IMR-90 (cell line): ENCODE measurements around the gene SALL2. TPM values are rescaled to one million over a fixed set of nuclear protein-coding genes. Genes with fewer than 3 reads are reported as not detected.

Experiments
- ATAC-seq: fragments of 200-7000 bp; cut with Tn5 transposase; 2 replicates; pipeline ENCODE4 v1.9.1; 2020; ENCODE audit warnings: low read depth, mild to moderate bottlenecking, moderate library complexity
- BruUV-seq: library from RNA; stranded (reverse); fragments of 400-500 nt; replicated peaks from 2 replicates; lab custom pipeline; 2021; lab: Mats Ljungman, UMichigan
- CTCF ChIA-PET: fragments of 300-600 bp; formaldehyde crosslinking; extraction: SDS; loops from one replicate; lab custom pipeline; 2021; ENCODE audit warnings: antibody characterized with exemption; lab: Yijun Ruan, JAX
- POLR2A ChIA-PET: fragments of 300-600 bp; sonication (Branson Sonifier 250); formaldehyde crosslinking; loops from one replicate; lab custom pipeline; 2022; ENCODE audit warnings: antibody characterized with exemption; ENCODE audit not compliant: unreplicated experiment; lab: Charles Lee
- DNase-seq: peaks from one replicate; pipeline ENCODE4 v3.0.0; 2013
- H2AFZ ChIP-seq: replicated peaks from 2 replicates; pipeline ENCODE3; 2013; ENCODE audit warnings: low read length, mild to moderate bottlenecking; ENCODE audit not compliant: poor library complexity
- H2AK5ac ChIP-seq: 2 replicates; pipeline ENCODE4 v1.6.1; 2013; ENCODE audit warnings: low read depth, low read length, inconsistent platforms
- H2AK9ac ChIP-seq: replicated peaks from 2 replicates; pipeline ENCODE3; 2013; ENCODE audit warnings: mild to moderate bottlenecking, low read depth, low read length, moderate library complexity; ENCODE audit not compliant: poor library complexity
- H2BK120ac ChIP-seq: 2 replicates; pipeline ENCODE4 v1.6.1; 2013; ENCODE audit warnings: low read depth, low read length, inconsistent platforms
- H2BK15ac ChIP-seq: 3 replicates; pipeline ENCODE4 v1.6.1; 2013; ENCODE audit warnings: low read depth, low read length, inconsistent platforms
- H2BK20ac ChIP-seq: 2 replicates; pipeline ENCODE4 v1.6.1; 2013; ENCODE audit warnings: low read depth, mild to moderate bottlenecking, inconsistent platforms, low read length, moderate library complexity
- H2BK5ac ChIP-seq: 2 replicates; pipeline ENCODE4 v1.6.1; 2013; ENCODE audit warnings: mild to moderate bottlenecking, low read depth, low read length, inconsistent platforms; ENCODE audit not compliant: poor library complexity, severe bottlenecking
- H3K14ac ChIP-seq: replicated peaks from 2 replicates; pipeline ENCODE4 v1.6.1; 2013; ENCODE audit warnings: low read depth, low read length, inconsistent platforms
- H3K18ac ChIP-seq: 2 replicates; pipeline ENCODE4 v1.6.1; 2013; ENCODE audit warnings: low read depth, low read length, control low read depth
- H3K23ac ChIP-seq: 2 replicates; pipeline ENCODE4 v1.6.1; 2013; ENCODE audit warnings: low read depth, low read length, inconsistent platforms
- H3K27ac ChIP-seq: 2 replicates; pipeline ENCODE4 v1.5.1; 2013; ENCODE audit warnings: mild to moderate bottlenecking, control low read depth, low read length; ENCODE audit not compliant: insufficient read depth
- H3K27me3 ChIP-seq: 2 replicates; pipeline ENCODE4 v1.6.1; 2013; ENCODE audit warnings: low read length; ENCODE audit not compliant: control insufficient read depth, insufficient read depth
- H3K36me3 ChIP-seq: 2 replicates; pipeline ENCODE4 v1.6.1; 2013; ENCODE audit warnings: low read length, mixed read lengths; ENCODE audit not compliant: control insufficient read depth, insufficient read depth
- H3K4ac ChIP-seq: 2 replicates; pipeline ENCODE4 v1.6.1; 2013; ENCODE audit warnings: low read depth, low read length, inconsistent platforms
- H3K4me1 ChIP-seq: 2 replicates; pipeline ENCODE4 v1.6.1; 2013; ENCODE audit warnings: low read length, mixed read lengths; ENCODE audit not compliant: control insufficient read depth, insufficient read depth
- H3K4me2 ChIP-seq: 2 replicates; pipeline ENCODE4 v1.6.1; 2013; ENCODE audit warnings: low read depth, mild to moderate bottlenecking, control low read depth, low read length, moderate library complexity
- H3K4me3 ChIP-seq: 2 replicates; pipeline ENCODE4 v1.5.1; 2013; ENCODE audit warnings: low read depth, mild to moderate bottlenecking, control low read depth, low read length, moderate library complexity; ENCODE audit not compliant: insufficient read depth
- H3K56ac ChIP-seq: 2 replicates; pipeline ENCODE4 v1.6.1; 2013; ENCODE audit warnings: low read length, inconsistent platforms; ENCODE audit not compliant: insufficient read depth; ENCODE audit errors: extremely low read depth
- H3K79me1 ChIP-seq, 2 experiments: 2 replicates each; pipeline ENCODE4 v1.6.1; 2013; ENCODE audit warnings: low read length in 2 of 2, inconsistent platforms in 1 of 2, low read depth in 1 of 2
- H3K9ac ChIP-seq: 2 replicates; pipeline ENCODE4 v1.6.1; 2013; ENCODE audit warnings: low read depth, low read length, control low read depth
- H3K9me1 ChIP-seq: 2 replicates; pipeline ENCODE4 v1.6.1; 2013; ENCODE audit warnings: low read length, inconsistent platforms; ENCODE audit not compliant: insufficient read depth
- H3K9me3 ChIP-seq: 2 replicates; pipeline ENCODE4 v1.6.1; 2013; ENCODE audit warnings: low read length; ENCODE audit not compliant: control insufficient read depth, insufficient read depth
- H4K20me1 ChIP-seq: 2 replicates; pipeline ENCODE4 v1.6.1; 2013; ENCODE audit warnings: low read length, inconsistent platforms; ENCODE audit not compliant: insufficient read depth
- H4K5ac ChIP-seq: 2 replicates; pipeline ENCODE4 v1.6.1; 2013; ENCODE audit warnings: mild to moderate bottlenecking, low read depth, low read length, control low read depth
- H4K8ac ChIP-seq, 2 experiments: 2 replicates each; pipeline ENCODE4 v1.6.1; 2013; ENCODE audit warnings: low read depth in 2 of 2, low read length in 2 of 2, control low read depth in 1 of 2, inconsistent platforms in 1 of 2
- H4K91ac ChIP-seq: 2 replicates; pipeline ENCODE4 v1.6.1; 2013; ENCODE audit warnings: low read depth, low read length, inconsistent platforms; ENCODE audit not compliant: insufficient read depth
- CHD1 ChIP-seq: IDR thresholded peaks from 2 replicates; pipeline ENCODE4 v1.6.1; 2012; ENCODE audit warnings: low read depth, low read length, improper control_type of control experiment
- ELK1 ChIP-seq: fragments of 150-350 bp; IDR thresholded peaks from 2 replicates; pipeline ENCODE4 v1.6.1; 2016; ENCODE audit warnings: low read depth, mild to moderate bottlenecking, low read length, moderate library complexity, borderline replicate concordance
- MAFK ChIP-seq: IDR thresholded peaks from 2 replicates; pipeline ENCODE4 v1.6.1; 2012; ENCODE audit warnings: low read depth, low read length, improper control_type of control experiment
- RAD21 ChIP-seq: IDR thresholded peaks from 2 replicates; pipeline ENCODE4 v1.6.1; 2012; ENCODE audit warnings: low read length, improper control_type of control experiment
- RFX5 ChIP-seq: IDR thresholded peaks from 2 replicates; pipeline ENCODE4 v1.8.0; 2012; ENCODE audit warnings: low read depth, mild to moderate bottlenecking, low read length, moderate library complexity
- dilution Hi-C: fragments of 300-500 bp; cut with HindIII; formaldehyde crosslinking; loops from one replicate; pipeline ENCODE4 v1.14.3; 2018; ENCODE audit warnings: low sequenced_read_pairs; ENCODE audit not compliant: unreplicated experiment
- in situ Hi-C: fragments of 300-500 bp; cut with MboI; formaldehyde crosslinking; loops from 3 replicates; pipeline ENCODE4 v1.14.3; 2019; ENCODE audit warnings: low sequenced_read_pairs, inconsistent platforms, mixed read lengths
- intact Hi-C: fragments of 100-400 bp; cut with micrococcal nuclease; formaldehyde crosslinking; loops from 2 replicates; pipeline ENCODE4 v1.10.0; 2022
- polyA plus RNA-seq, 3 experiments: library from polyadenylated mRNA; depleted of rRNA; stranded (reverse); fragments of >200 nt; gene quantifications; 2 replicates each; pipeline ENCODE4 v1.2.3, GENCODE V29; 2012; ENCODE audit warnings: low replicate concordance in 1 of 3
- total RNA-seq: library from RNA; depleted of rRNA; stranded (reverse); fragments of >200 nt; gene quantifications from 2 replicates; pipeline ENCODE4 v1.2.3, GENCODE V29; 2012

SALL2 gene
- total and polyA plus RNA-seq, 2 of the 4 experiments (the other 2 are of a cell fraction), result 2.9 to 10.1 TPM

- H3K27me3 ChIP-seq, result peaks cover 2% of the 10 kb centered on the region
- no peaks in the 10 kb centered on the region for H3K9me3 ChIP-seq
- dilution Hi-C loops (no loop called here), intact Hi-C loops (no loop called here), in situ Hi-C loops (no loop called here)
- H3K36me3 ChIP-seq, result no peaks in the 10 kb centered on the region
- TF ChIP-seq CHD1 (no peak), RAD21 (no peak), ELK1 (no peak), RFX5 (no peak), MAFK (no peak)
- ChIA-PET POLR2A (no interaction called here), CTCF (no interaction called here)
- H4K5ac ChIP-seq, result no peak overlapping the region
- H2BK5ac ChIP-seq, result no peak overlapping the region
- H3K4me1 ChIP-seq, result no peaks in the 10 kb centered on the region
- no peak overlapping the region for H3K14ac ChIP-seq
- no peak overlapping the region for H4K91ac ChIP-seq
- ATAC-seq (no peak), DNase-seq (no peak)
- H2BK15ac ChIP-seq, result no peak overlapping the region
- H3K18ac ChIP-seq, result no peak overlapping the region
- no peak overlapping the region for H3K9ac ChIP-seq
- H3K4ac ChIP-seq, result no peak overlapping the region
- H3K79me1 ChIP-seq, result no peaks in the 10 kb centered on the region
- no peaks in the 10 kb centered on the region for H4K20me1 ChIP-seq
- H2AK9ac ChIP-seq, result no peak overlapping the region
- no peaks in the 10 kb centered on the region for H3K9me1 ChIP-seq
- H2AFZ ChIP-seq, result no peak overlapping the region
- no peak overlapping the region for H4K8ac ChIP-seq
- no TSS peak for BruUV-seq
- no peak overlapping the region for H2BK20ac ChIP-seq
- H2BK120ac ChIP-seq, result no peak overlapping the region
- H3K4me2 ChIP-seq, result no peak overlapping the region
- H3K23ac ChIP-seq, result no peak overlapping the region
- H3K27ac ChIP-seq, result no peak overlapping the region
- H3K56ac ChIP-seq, result no peak overlapping the region
- H2AK5ac ChIP-seq, result no peak overlapping the region
- H3K4me3 ChIP-seq, result no peak overlapping the region
Measured at GRCh38 chr14:21572604-21573003, 46.5 kb upstream of the SALL2 start.
